Activated CD8-positive, alpha-beta memory T cell treated with anti-CD3 and anti-CD28 coated beads, Interleukin-2, amount 10 ng/mL, durations not matched to agents 7 days and 5 days (primary cell): Measurements from ENCODE around the gene BCAS1. TPM values are rescaled to one million over a fixed set of nuclear protein-coding genes. Genes with fewer than 3 reads are reported as not detected.
A peak's percentile ranks its signal among the peaks of the same experiment; 100 is the strongest.

ENCODE experiments used
- ATAC-seq: fragments of 150-1000 bp; cut with Tn5 transposase; one replicate; pipeline ENCODE4 v1.10.0; 2021; ENCODE audit warnings: moderate library complexity
- CTCF ChIA-PET: fragments of 350-600 bp; sonication (Branson Sonifier 250); formaldehyde crosslinking; loops from one replicate; lab custom pipeline; 2021; ENCODE audit warnings: antibody characterized with exemption; lab: Charles Lee
- DNase-seq: peaks from one replicate; pipeline ENCODE4 v3.0.0-alpha.2; 2020
- H3K27ac Mint-ChIP-seq: one replicate; pipeline ENCODE4 v1.8.0; 2021; ENCODE audit warnings: mild to moderate bottlenecking, mixed read lengths
- H3K27me3 Mint-ChIP-seq: one replicate; pipeline ENCODE4 v1.8.0; 2021; ENCODE audit warnings: mixed read lengths
- H3K36me3 Mint-ChIP-seq: one replicate; pipeline ENCODE4 v1.8.0; 2021; ENCODE audit warnings: mild to moderate bottlenecking, mixed read lengths
- H3K4me1 Mint-ChIP-seq: one replicate; pipeline ENCODE4 v1.8.0; 2021; ENCODE audit warnings: mixed read lengths
- H3K4me3 Mint-ChIP-seq: one replicate; pipeline ENCODE4 v1.8.0; 2021; ENCODE audit warnings: mild to moderate bottlenecking, moderate library complexity, mixed read lengths
- H3K9me3 Mint-ChIP-seq: one replicate; pipeline ENCODE4 v1.8.0; 2022; ENCODE audit warnings: low read depth, mixed read lengths
- total RNA-seq, 2 experiments: library from RNA; stranded (reverse); gene quantifications; one replicate each; pipeline ENCODE4 v1.2.3, GENCODE V29; 2021

BCAS1 gene
- total RNA-seq, 2 experiments from 2014 or later = 0.14 TPM; not detected in 1

DNA sequence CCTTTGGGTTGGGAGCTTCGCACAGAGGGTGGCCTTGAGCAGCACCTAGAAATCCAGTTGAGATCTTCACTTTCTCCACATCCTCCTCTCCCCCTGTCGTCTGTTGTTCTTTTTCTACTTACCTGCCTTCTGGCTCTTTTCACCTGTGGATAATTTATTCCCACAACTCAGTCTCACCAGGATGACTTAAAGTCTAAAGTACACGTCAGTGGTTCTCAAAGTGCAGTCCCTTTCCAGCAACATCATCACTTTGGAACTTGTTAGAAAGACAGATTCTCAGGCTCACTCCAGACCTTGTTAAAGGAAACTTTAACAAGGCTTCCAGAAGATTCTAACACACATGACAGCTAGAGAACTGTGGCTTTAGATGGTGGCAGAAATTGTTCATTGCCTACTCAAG lies 27.7 kb upstream of the BCAS1 start:
- DNase-seq (no peak), ATAC-seq (no peak)
- H3K27ac Mint-ChIP-seq = no peak overlapping the region
- no peaks in the 10 kb centered on the region for H3K36me3 Mint-ChIP-seq
- peaks cover 4% of the 10 kb centered on the region for H3K4me1 Mint-ChIP-seq
- peaks cover 3% of the 10 kb centered on the region for H3K27me3 Mint-ChIP-seq
- CTCF ChIA-PET = interaction anchor here (0.6 to 6.5 kb wide), 6 partner anchors 8 to 110 kb away, joined by 3 to 73 read pairs (median 6); partner anchors contain the start of gene PFDN4
- H3K9me3 Mint-ChIP-seq = no peaks in the 10 kb centered on the region
- H3K4me3 Mint-ChIP-seq = no peak overlapping the region

DNA sequence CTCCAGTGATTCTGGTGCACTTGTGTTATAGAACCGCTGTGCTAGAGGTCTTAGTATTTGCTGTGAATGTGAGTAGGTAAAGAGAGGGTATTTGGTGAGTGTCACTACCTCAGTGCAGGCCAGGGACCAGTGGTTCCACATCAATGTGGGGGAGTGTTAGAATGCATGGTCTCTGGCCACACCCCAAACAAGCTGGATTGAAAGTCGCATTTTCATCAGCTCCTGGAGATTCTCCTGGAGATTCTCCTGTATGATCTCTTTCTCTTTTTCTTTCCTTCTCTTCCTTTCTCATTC lies 26.8 kb upstream of the BCAS1 start:
- Mint-ChIP-seq H3K36me3 (no peaks in the 10 kb centered on the region), H3K4me3 (no peak overlapping the region), H3K9me3 (no peaks in the 10 kb centered on the region), H3K27ac (peak overlapping the region; percentile 34), H3K27me3 (peaks cover 3% of the 10 kb centered on the region), H3K4me1 (peaks cover 4% of the 10 kb centered on the region)
- ATAC-seq (no peak), DNase-seq (no peak)
- CTCF ChIA-PET = interaction anchor here (0.5 to 6.5 kb wide), 11 partner anchors 9 to 117 kb away, joined by 3 to 73 read pairs (median 3); partner anchors contain the start of gene PFDN4

DNA sequence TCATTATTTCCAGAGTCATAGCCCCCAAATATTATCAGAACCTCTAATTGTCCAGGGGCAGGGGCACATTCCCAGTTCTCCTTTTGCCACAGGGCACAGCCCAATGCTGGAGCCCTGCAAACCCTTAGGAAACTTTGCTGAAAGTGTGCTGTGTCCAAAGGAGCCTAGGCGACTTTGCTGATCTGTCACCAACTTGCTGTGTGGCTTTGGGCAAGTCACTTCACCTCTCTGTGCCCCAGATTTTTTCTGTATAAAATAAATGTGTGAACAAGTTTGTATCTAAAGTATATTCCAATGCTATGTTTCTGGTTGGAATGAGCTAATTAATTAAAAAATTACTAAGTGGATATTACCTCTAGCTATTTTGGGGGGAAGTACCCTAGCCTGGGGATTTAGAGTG lies 25.4 kb upstream of the BCAS1 start:
- H3K4me1 Mint-ChIP-seq = peaks cover 4% of the 10 kb centered on the region
- no peak for DNase-seq
- CTCF ChIA-PET = interaction anchor here (0.6 to 6.5 kb wide), 11 partner anchors 11 to 1902 kb away, joined by 3 to 73 read pairs (median 3); partner anchors contain the start of gene PFDN4
- H3K9me3 Mint-ChIP-seq = no peaks in the 10 kb centered on the region
- H3K27me3 Mint-ChIP-seq = peaks cover 3% of the 10 kb centered on the region
- H3K27ac Mint-ChIP-seq = no peak overlapping the region
- ATAC-seq = no peak
- no peak overlapping the region for H3K4me3 Mint-ChIP-seq
- H3K36me3 Mint-ChIP-seq = no peaks in the 10 kb centered on the region

GRCh38 chr20:54094268-54094580 lies 23.8 kb upstream of the BCAS1 start:
- no peaks in the 10 kb centered on the region for H3K9me3 Mint-ChIP-seq
- H3K4me3 Mint-ChIP-seq = no peak overlapping the region
- ATAC-seq (no peak), DNase-seq (no peak)
- no peak overlapping the region for H3K27ac Mint-ChIP-seq
- peaks cover 4% of the 10 kb centered on the region for H3K4me1 Mint-ChIP-seq
- no peaks in the 10 kb centered on the region for H3K36me3 Mint-ChIP-seq
- peaks cover 5% of the 10 kb centered on the region for H3K27me3 Mint-ChIP-seq
- CTCF ChIA-PET = interaction anchor here (0.6 to 6.5 kb wide), 7 partner anchors 9 to 553 kb away, joined by 3 to 73 read pairs (median 3); no protein-coding TSS in a partner anchor

DNA sequence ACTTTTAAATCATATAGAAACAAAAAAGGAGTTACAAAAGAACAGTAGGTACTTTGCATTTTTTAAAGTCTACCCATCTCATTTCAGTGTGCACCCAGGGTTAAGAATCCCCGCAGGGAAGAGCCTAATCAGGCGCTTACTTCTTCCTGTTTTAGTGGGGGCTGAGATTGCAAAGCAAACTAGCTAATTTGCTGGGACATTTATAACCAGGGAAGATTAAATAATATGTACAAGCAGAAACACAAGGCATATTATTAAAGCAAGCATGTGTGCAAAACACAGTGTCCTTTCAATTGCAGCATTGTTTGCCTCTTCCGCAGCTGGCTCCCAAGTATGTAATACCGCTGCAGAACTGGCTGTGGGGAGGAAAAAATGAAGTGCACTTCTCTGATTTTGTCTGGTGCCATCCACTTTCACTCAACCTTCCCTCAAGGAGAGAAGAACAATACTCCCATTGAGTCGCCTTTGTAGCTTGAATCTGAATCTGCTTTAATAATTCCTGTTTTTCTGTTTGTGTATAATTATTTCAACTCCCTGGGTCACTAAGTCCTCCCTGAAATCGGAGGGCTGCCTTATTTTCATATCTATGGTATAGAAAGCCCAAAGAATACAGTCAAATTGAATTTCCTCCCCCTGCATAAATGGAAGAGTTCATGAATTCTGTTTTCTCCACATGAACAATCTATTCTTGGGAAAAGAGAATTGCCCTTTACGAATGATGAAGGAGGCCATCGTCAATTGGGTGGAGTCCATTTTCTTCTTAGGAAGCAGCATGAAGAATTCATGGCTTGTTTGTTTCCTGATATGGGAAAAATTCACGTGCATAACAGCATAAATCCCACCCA lies 23.3 kb upstream of the BCAS1 start:
- Mint-ChIP-seq H3K27me3 (peaks cover 7% of the 10 kb centered on the region), H3K9me3 (no peaks in the 10 kb centered on the region), H3K4me3 (no peak overlapping the region), H3K27ac (no peak overlapping the region), H3K4me1 (peaks cover 4% of the 10 kb centered on the region), H3K36me3 (no peaks in the 10 kb centered on the region)
- CTCF ChIA-PET = interaction anchor here (0.6 to 6.5 kb wide), 4 partner anchors 30 to 106 kb away, joined by 3 to 73 read pairs (median 3); no protein-coding TSS in a partner anchor
- DNase-seq (no peak), ATAC-seq (no peak)

DNA sequence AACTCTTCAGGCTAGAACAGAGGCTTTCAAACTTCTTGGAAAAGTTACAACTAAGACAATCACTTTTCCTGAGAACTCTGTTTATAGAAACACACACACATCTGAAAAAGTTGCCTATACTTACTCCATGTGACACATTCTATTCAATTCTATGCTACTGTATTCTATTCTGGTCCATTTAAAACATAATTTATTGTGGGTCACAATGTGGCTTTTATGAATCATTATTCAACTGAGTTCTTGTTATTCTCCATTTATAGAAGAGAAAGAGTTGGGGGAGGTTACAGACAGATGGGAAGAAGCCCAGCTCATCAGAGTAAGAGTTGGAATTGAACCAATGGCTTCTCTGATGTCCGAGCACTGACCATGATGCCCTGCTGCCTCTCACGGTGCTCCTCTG lies 21.6 kb upstream of the BCAS1 start:
- Mint-ChIP-seq H3K27ac (no peak overlapping the region), H3K36me3 (no peaks in the 10 kb centered on the region), H3K4me1 (peaks cover 4% of the 10 kb centered on the region), H3K9me3 (no peaks in the 10 kb centered on the region), H3K4me3 (no peak overlapping the region), H3K27me3 (peaks cover 7% of the 10 kb centered on the region)
- ATAC-seq (no peak), DNase-seq (no peak)
- CTCF ChIA-PET = interaction anchor here (1.0 to 1.9 kb wide), 2 partner anchors 11 to 108 kb away, joined by 3 to 5 read pairs; no protein-coding TSS in a partner anchor

- Mint-ChIP-seq H3K36me3 (no peaks in the 10 kb centered on the region), H3K4me1 (no peaks in the 10 kb centered on the region), H3K4me3 (no peak overlapping the region), H3K9me3 (no peaks in the 10 kb centered on the region), H3K27ac (no peak overlapping the region), H3K27me3 (peaks cover 4% of the 10 kb centered on the region)
- DNase-seq (no peak), ATAC-seq (no peak)
- CTCF ChIA-PET = interaction anchor here (1.0 to 1.9 kb wide), 3 partner anchors 12 to 109 kb away, joined by 3 to 6 read pairs (median 5); no protein-coding TSS in a partner anchor
Measured at GRCh38 chr20:54091120-54091480, 20.7 kb upstream of the BCAS1 start.

DNA sequence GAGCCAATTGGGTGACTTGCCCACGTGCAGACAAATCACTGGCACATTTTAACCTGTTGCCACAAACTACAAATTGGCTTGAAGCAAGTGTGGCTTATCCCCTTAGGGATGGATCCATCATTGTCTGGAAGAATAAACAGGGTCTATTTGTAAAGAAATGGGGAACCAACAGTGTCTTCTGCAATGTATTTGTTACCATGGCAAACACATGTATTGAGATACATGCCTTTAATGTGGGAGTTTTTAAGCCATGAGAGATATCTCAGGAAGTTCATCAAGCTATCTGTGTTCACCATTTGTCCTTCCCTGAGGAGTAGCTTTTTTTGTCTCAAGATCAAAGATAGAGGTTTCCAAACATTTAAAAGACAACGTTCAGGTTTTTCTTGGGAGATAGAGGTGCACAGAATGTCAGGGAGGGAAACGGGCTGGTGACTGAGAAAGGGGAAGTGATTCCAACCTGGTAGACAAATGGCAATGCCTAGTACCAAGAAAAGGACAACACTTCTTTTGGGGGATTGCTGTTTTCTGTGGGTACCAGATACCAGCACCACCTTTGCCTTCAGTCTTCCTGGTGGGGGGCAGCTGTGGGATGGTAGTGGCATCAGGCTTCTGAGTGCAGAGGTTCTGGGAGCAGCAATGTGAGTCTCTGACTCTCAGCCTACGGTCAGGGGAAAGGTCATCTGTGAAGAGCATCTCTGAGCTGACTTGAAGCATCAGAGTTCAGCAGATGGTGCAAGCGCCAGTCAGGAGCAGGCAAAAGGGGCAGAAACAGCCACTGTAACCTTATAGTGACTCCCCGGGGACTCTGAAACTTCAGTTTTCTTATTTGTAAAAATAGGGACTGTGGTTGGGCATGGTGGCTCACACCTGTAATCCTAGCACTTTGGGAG lies 20.1 kb upstream of the BCAS1 start:
- no peak overlapping the region for H3K27ac Mint-ChIP-seq
- H3K4me3 Mint-ChIP-seq = no peak overlapping the region
- ATAC-seq (no peak), DNase-seq (no peak)
- CTCF ChIA-PET = interaction anchor here (1.0 to 1.9 kb wide), 3 partner anchors 13 to 110 kb away, joined by 3 to 6 read pairs (median 4); no protein-coding TSS in a partner anchor
- no peaks in the 10 kb centered on the region for H3K4me1 Mint-ChIP-seq
- H3K36me3 Mint-ChIP-seq = no peaks in the 10 kb centered on the region
- H3K27me3 Mint-ChIP-seq = peaks cover 4% of the 10 kb centered on the region
- H3K9me3 Mint-ChIP-seq = no peaks in the 10 kb centered on the region

GRCh38 chr20:54088430-54088829 lies 18.0 kb upstream of the BCAS1 start:
- CTCF ChIA-PET = interaction anchor here (1.1 kb wide), 1 partner anchor 15 kb away, joined by 4 read pairs; no protein-coding TSS in a partner anchor
- peaks cover 7% of the 10 kb centered on the region for H3K4me1 Mint-ChIP-seq
- H3K36me3 Mint-ChIP-seq = no peaks in the 10 kb centered on the region
- peaks cover 4% of the 10 kb centered on the region for H3K27me3 Mint-ChIP-seq
- no peak overlapping the region for H3K27ac Mint-ChIP-seq
- no peak for DNase-seq
- no peaks in the 10 kb centered on the region for H3K9me3 Mint-ChIP-seq
- no peak overlapping the region for H3K4me3 Mint-ChIP-seq
- ATAC-seq = no peak

- H3K27me3 Mint-ChIP-seq = peaks cover 4% of the 10 kb centered on the region
- ATAC-seq (no peak), DNase-seq (no peak)
- H3K4me3 Mint-ChIP-seq = no peak overlapping the region
- peaks cover 11% of the 10 kb centered on the region for H3K4me1 Mint-ChIP-seq
- CTCF ChIA-PET = interaction anchor here (0.6 to 1.1 kb wide), 2 partner anchors 11 to 111 kb away, joined by 3 read pairs; no protein-coding TSS in a partner anchor
- H3K27ac Mint-ChIP-seq = no peak overlapping the region
- no peaks in the 10 kb centered on the region for H3K36me3 Mint-ChIP-seq
- H3K9me3 Mint-ChIP-seq = no peaks in the 10 kb centered on the region
Measured at GRCh38 chr20:54086507-54087039, 16.2 kb upstream of the BCAS1 start.

DNA sequence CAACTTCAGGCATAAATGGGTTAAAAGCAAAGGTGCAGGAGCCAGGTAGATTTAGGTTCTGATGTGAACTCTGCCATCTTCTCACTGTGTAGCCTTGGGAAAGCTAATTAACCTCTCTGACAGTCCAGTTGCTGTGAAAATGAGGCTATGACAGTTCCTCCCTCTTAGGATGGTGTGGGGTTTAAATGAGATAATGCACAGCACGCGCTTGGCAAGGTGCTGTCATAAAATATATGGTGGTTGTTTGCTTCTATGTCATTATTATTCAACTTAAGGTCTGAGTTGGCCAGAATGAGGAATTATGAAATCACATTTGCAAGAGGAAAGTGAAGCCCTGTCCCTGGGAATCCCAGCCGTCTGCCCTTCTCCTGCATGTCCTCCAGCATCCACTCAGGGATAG lies 15.5 kb upstream of the BCAS1 start:
- CTCF ChIA-PET = no interaction called here
- Mint-ChIP-seq H3K36me3 (no peaks in the 10 kb centered on the region), H3K4me1 (peaks cover 11% of the 10 kb centered on the region), H3K27ac (no peak overlapping the region), H3K27me3 (peaks cover 6% of the 10 kb centered on the region), H3K9me3 (no peaks in the 10 kb centered on the region), H3K4me3 (no peak overlapping the region)
- ATAC-seq (no peak), DNase-seq (no peak)

DNA sequence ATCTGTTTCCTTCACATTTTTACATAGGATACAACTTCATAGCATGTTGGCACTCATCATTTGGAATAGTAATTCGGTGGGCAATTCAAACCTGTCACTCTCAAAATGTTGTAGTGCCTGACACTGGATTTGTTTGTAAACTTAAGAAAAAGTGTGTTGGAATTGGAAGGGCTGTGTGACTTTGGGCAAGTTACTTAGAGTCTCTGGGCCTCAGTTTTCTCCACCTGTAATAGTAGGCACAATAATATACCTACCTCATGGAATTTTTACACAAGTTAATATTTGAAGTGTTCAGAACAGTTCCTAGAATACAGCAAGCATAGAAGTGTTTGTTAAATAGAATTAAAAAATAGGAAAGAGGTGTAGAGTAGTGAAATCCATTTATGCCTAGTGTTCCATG lies 15.0 kb upstream of the BCAS1 start:
- no peak for ATAC-seq
- Mint-ChIP-seq H3K27me3 (peaks cover 4% of the 10 kb centered on the region), H3K27ac (no peak overlapping the region), H3K4me3 (no peak overlapping the region), H3K9me3 (no peaks in the 10 kb centered on the region), H3K4me1 (peaks cover 11% of the 10 kb centered on the region), H3K36me3 (peaks cover 1% of the 10 kb centered on the region)
- CTCF ChIA-PET = no interaction called here
- DNase-seq = no peak
